ENCODE results near the gene SHMT1.
"Not testable (repeated sequence)": the region's sequence is repeated elsewhere in the genome, so short reads cannot be mapped to it uniquely, and the experiment has no call there.

The SHMT1 gene

DNA sequence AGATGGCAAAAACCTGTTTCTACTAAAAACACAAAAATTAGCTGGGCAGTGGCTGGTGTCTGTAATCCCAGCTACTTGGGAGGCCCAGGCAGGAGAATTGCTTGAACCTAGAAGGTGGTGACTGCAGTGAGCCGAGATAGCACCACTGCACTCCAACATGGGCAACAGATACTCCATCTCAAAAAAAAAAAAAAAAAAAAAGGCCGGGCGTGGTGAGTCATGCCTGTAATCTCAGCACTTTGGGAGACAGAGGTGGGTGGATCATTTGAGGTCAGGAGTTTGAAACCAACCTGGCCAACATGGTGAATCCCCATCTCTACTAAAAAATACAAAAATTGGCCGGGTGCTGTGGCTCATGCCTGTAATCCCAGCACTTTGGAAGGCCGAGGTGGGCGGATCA, 9.8 kb upstream of the SHMT1 start:
- not testable (repeated sequence) for H3K27me3 ChIP-seq (ENCODE audit: control insufficient read depth, insufficient read depth, low read length); H3K9me3 ChIP-seq (ENCODE audit: control insufficient read depth, low read length); H3K9ac ChIP-seq (ENCODE audit: low read length); H3K4me3 ChIP-seq (ENCODE audit: low read length); H3K36me3 ChIP-seq (ENCODE audit: control insufficient read depth, insufficient read depth, low read length)
- peaks cover 13% of the 10 kb centered on the region for H3K4me1 ChIP-seq (ENCODE audit: control insufficient read depth, insufficient read depth, low read length)

DNA sequence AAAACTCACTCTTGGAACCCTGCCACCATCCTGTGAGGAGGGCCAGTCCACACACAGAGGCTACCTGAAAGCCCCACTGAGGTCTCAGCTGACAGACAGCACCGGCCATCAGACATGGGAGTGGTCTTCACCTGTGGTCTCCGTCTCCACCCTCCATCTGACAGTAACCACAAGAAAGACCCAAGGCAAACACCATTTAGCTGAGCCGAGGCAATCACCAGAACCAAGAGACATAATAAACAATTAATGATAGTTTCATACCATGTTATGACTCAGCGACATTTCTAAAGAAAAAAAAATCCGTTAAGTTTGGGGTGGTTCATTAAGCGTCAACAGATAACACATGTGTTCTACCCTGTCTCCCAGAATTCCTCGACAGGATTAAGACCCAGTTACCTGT, 8.1 kb upstream of the SHMT1 start:
- Histone ChIP-seq H3K27me3 (ENCODE audit: control insufficient read depth, insufficient read depth, low read length) (no peaks in the 10 kb centered on the region), H3K9ac (ENCODE audit: low read length) (no peak overlapping the region), H3K9me3 (ENCODE audit: control insufficient read depth, low read length) (no peaks in the 10 kb centered on the region)

DNA sequence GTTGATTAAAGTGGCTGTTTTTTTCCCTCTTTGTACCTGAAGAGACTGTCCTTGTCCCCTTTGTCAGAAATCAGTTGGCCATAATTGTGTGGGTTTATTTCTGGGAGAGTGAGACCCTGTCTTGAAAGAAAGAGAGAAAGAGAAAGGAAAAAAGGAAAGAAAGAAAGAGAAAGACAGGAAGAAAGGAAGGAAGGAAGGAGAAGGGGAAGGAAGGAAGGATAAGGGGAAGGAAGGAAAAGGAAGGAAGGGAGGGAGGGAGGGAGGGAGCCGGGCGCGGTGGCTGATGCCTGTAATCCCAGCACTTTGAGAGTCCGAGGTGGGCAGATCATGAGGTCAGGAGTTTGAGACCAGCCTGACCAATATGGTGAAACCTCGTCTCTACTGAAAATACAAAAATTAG, 7.4 kb upstream of the SHMT1 start:
- Histone ChIP-seq H3K4me1 (ENCODE audit: control insufficient read depth, insufficient read depth, low read length) (no peaks in the 10 kb centered on the region), H3K27me3 (ENCODE audit: control insufficient read depth, insufficient read depth, low read length) (no peaks in the 10 kb centered on the region)

More for the DNA sequence above, 8.1 kb upstream of the SHMT1 start:
- Histone ChIP-seq H3K4me3 (ENCODE audit: low read length) (no peak overlapping the region), H3K4me1 (ENCODE audit: control insufficient read depth, insufficient read depth, low read length) (no peaks in the 10 kb centered on the region), H3K36me3 (ENCODE audit: control insufficient read depth, insufficient read depth, low read length) (no peaks in the 10 kb centered on the region)

DNA sequence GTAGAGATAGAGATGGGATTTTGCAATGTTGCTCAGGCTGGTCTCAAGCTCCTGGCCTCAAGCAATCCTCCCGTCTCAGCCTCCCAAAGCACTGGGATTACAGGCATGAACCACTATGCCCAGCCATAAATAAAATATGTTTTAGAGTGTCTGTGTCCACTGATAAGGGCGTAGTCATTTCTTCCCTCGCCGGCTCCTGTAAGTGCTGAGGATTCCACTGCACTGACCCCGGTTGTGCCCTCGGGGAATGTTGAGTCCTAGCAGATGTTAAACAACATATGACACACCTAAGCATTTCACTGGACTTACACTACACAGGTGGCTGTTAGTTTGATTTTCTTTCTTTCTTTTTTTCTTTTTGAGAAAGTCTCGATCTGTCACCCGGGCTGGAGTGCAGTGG, 5.6 kb upstream of the SHMT1 start:
- no peaks in the 10 kb centered on the region for H3K27me3 ChIP-seq (ENCODE audit: control insufficient read depth, insufficient read depth, low read length)
- H3K4me1 ChIP-seq (ENCODE audit: control insufficient read depth, insufficient read depth, low read length) = no peaks in the 10 kb centered on the region
- H3K9me3 ChIP-seq (ENCODE audit: control insufficient read depth, low read length) = no peaks in the 10 kb centered on the region
- H3K9ac ChIP-seq (ENCODE audit: low read length) = no peak overlapping the region
- H3K36me3 ChIP-seq (ENCODE audit: control insufficient read depth, insufficient read depth, low read length) = no peaks in the 10 kb centered on the region
- H3K4me3 ChIP-seq (ENCODE audit: low read length) = no peak overlapping the region

More for the DNA sequence above, 7.4 kb upstream of the SHMT1 start:
- Histone ChIP-seq H3K4me3 (ENCODE audit: low read length) (no peak overlapping the region), H3K9me3 (ENCODE audit: control insufficient read depth, low read length) (no peaks in the 10 kb centered on the region), H3K9ac (ENCODE audit: low read length) (no peak overlapping the region), H3K36me3 (ENCODE audit: control insufficient read depth, insufficient read depth, low read length) (no peaks in the 10 kb centered on the region)

DNA sequence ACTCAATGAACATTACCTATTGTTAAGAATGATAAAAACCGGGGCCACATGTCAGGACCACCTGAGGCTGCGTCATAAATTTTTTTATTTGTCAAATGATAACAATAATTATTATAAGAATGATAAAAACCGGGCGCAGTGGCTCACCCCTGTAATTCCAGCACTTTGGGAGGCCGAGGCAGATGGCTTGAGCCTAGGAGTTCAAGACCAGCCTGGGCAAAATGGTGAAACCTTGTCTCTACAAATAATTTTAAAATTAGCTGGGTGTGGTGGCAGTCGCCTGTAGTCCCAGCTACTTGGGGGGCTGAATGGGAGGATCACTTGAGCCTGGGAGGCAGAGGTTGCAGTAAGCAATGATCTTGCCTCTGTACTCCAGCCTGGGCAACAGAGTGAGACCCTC, 816 bp upstream of the SHMT1 start:
- no peak overlapping the region for H3K4me3 ChIP-seq (ENCODE audit: low read length)
- H3K4me1 ChIP-seq (ENCODE audit: control insufficient read depth, insufficient read depth, low read length) = peaks cover 4% of the 10 kb centered on the region
- no peaks in the 10 kb centered on the region for H3K9me3 ChIP-seq (ENCODE audit: control insufficient read depth, low read length)
- H3K27me3 ChIP-seq (ENCODE audit: control insufficient read depth, insufficient read depth, low read length) = no peaks in the 10 kb centered on the region
- H3K9ac ChIP-seq (ENCODE audit: low read length) = no peak overlapping the region
- no peaks in the 10 kb centered on the region for H3K36me3 ChIP-seq (ENCODE audit: control insufficient read depth, insufficient read depth, low read length)

DNA sequence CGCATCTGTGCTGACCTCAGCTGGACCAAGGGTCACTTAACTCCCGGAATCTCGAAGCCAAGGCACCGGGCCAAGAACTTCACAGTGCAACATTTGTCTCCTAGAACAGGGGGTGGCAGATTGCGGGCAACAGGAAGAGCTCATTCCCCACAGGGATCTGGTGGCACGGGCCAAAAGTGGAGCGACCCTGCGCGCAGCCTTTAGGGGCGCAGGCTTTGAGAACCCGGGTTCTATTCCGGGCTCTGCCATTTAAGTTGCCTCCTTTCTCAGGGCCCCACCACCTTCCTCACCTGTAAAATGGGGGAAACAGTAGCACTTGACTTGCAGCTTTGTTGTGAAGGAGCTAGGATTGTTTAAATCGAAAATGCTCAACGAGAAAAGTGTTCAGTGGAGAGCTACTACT, 651 bp downstream of the SHMT1 start:
- H3K9ac ChIP-seq (ENCODE audit: low read length) = peak overlapping the region; percentile 79
- no peaks in the 10 kb centered on the region for H3K36me3 ChIP-seq (ENCODE audit: control insufficient read depth, insufficient read depth, low read length)
- no peaks in the 10 kb centered on the region for H3K9me3 ChIP-seq (ENCODE audit: control insufficient read depth, low read length)
- H3K4me1 ChIP-seq (ENCODE audit: control insufficient read depth, insufficient read depth, low read length) = peaks cover 4% of the 10 kb centered on the region
- no peaks in the 10 kb centered on the region for H3K27me3 ChIP-seq (ENCODE audit: control insufficient read depth, insufficient read depth, low read length)
- peak overlapping the region; percentile 92 for H3K4me3 ChIP-seq (ENCODE audit: low read length)

DNA sequence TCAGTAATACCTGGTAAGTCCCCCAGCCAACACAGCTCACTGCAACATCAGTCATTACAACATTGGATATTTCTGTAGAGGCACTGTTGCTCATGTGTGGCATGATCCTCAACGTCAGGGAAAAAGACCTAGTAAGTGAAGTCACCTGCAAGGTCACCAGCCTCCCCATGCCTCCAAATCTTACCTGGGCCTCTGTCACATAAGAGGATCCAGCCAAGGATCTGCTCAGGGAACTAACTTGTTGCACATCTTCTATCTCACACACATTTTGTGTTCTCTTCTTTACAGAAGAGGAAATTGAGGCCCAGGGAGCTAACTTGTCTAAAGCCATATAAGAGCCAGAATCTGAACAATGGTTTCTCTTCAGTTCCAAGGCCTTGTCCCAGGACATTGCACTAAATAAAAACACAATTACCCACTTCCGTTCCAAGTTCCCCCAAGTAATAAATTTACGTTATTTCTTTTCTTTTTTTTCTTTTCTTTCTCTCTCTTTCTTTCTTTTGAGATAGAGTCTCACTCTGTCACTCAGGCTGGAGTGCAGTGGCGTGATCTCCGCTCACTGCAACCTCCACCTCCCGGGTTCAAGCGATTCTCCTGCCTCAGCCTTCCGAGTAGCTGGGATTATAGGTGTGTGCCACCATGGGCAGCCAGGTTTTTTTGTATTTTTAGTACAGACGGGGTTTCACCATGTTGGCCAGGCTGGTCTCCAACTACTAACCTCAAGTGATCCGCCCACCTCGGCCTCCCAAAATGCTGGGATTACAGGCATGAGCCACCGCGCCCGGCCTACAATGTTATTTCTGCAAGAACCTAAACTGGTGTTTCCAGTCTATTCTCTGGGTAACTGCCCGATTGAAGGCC, 1.3 kb downstream of the SHMT1 start:
- H3K4me3 ChIP-seq (ENCODE audit: low read length) = no peak overlapping the region
- H3K4me1 ChIP-seq (ENCODE audit: control insufficient read depth, insufficient read depth, low read length) = peaks cover 4% of the 10 kb centered on the region
- no peaks in the 10 kb centered on the region for H3K27me3 ChIP-seq (ENCODE audit: control insufficient read depth, insufficient read depth, low read length)
- peak overlapping the region; percentile 79 for H3K9ac ChIP-seq (ENCODE audit: low read length)
- H3K9me3 ChIP-seq (ENCODE audit: control insufficient read depth, low read length) = no peaks in the 10 kb centered on the region
- H3K36me3 ChIP-seq (ENCODE audit: control insufficient read depth, insufficient read depth, low read length) = no peaks in the 10 kb centered on the region

DNA sequence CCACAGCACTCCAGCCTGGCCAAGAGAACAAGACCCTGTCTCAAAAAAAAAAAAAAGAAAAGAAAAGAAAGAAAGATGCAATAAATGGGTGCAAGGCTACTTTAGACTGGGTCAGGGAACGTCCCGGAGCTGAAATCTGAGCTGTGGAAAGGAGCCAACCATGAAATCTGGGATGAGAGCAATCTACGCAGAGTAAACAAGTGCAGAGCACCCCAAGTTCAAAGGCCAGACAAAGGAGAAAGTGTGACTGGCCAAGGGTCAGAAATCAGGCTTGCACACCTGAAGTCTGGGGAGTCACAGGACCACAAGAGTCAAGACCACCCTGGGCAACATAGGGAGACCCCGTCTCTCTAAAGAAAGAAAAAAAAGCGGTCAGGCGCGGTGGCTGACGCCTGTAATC, 2.8 kb downstream of the SHMT1 start:
- Histone ChIP-seq H3K4me1 (ENCODE audit: control insufficient read depth, insufficient read depth, low read length) (peaks cover 4% of the 10 kb centered on the region), H3K27me3 (ENCODE audit: control insufficient read depth, insufficient read depth, low read length) (no peaks in the 10 kb centered on the region), H3K9ac (ENCODE audit: low read length) (no peak overlapping the region), H3K4me3 (ENCODE audit: low read length) (no peak overlapping the region), H3K9me3 (ENCODE audit: control insufficient read depth, low read length) (no peaks in the 10 kb centered on the region), H3K36me3 (ENCODE audit: control insufficient read depth, insufficient read depth, low read length) (no peaks in the 10 kb centered on the region)

DNA sequence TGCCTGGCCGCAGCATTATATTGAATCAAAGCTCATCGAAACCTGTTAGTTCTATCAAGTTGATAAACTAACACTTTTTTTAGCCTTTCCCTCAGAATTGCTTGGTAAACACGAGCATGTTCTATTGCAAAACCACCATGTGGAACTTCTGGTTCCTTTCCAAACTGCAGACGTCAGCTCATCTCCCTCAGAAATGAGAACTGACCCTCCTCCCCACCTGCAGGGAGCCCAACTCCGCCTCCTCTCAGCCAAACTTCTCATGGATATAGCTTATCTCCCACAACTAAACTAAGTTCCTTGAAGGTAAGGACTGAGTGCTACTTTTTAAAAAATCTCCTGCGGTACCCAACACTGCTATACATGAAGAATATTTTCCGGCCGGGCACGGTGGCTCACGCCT, 6.7 kb downstream of the SHMT1 start:
- no peaks in the 10 kb centered on the region for H3K4me1 ChIP-seq (ENCODE audit: control insufficient read depth, insufficient read depth, low read length)
- no peaks in the 10 kb centered on the region for H3K9me3 ChIP-seq (ENCODE audit: control insufficient read depth, low read length)
- no peak overlapping the region for H3K4me3 ChIP-seq (ENCODE audit: low read length)
- H3K27me3 ChIP-seq (ENCODE audit: control insufficient read depth, insufficient read depth, low read length) = no peaks in the 10 kb centered on the region
- H3K9ac ChIP-seq (ENCODE audit: low read length) = no peak overlapping the region
- peaks cover 5% of the 10 kb centered on the region for H3K36me3 ChIP-seq (ENCODE audit: control insufficient read depth, insufficient read depth, low read length)

DNA sequence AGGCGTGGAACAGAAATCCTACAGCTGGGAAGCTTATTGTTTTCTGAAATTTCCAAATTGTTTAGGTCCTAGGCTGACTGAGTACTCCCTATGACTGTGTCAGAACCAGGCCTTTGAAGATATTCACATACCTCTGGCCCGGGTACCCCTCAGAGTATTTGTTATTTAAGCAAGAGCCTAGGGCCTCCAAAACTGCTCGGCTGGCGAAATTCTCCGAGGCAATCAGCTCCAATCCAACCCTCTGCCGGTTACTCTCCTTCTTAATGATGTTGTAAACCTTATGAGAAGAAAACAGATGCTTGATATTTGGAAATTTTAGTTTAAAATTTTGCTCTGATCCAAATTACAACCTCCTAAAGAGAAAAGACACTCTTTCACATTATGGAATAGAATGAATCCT, 9.8 kb downstream of the SHMT1 start:
- Histone ChIP-seq H3K9me3 (ENCODE audit: control insufficient read depth, low read length) (no peaks in the 10 kb centered on the region), H3K27me3 (ENCODE audit: control insufficient read depth, insufficient read depth, low read length) (no peaks in the 10 kb centered on the region), H3K36me3 (ENCODE audit: control insufficient read depth, insufficient read depth, low read length) (peaks cover 5% of the 10 kb centered on the region), H3K4me1 (ENCODE audit: control insufficient read depth, insufficient read depth, low read length) (no peaks in the 10 kb centered on the region), H3K9ac (ENCODE audit: low read length) (no peak overlapping the region), H3K4me3 (ENCODE audit: low read length) (no peak overlapping the region)

DNA sequence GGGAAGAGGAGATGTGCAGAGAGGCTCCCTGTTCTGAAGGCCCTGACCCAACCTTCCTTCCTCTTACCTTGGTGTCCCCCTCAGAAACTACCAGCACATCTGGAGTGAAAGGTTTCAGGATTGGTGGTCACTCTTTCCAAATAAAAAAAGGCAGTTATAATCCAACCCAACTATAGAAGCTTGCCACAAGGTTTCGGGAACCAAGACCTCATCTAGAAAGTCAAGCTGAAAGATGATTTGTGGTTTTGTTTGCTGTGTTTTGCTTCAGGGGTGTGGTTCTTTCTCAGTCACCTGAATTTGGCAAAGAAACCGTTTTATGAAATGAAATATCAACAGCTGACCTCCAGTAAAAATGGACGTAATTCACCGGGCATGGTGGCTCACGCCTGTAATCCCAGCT, 19.3 kb downstream of the SHMT1 start:
- Histone ChIP-seq H3K4me3 (ENCODE audit: low read length) (no peak overlapping the region), H3K36me3 (ENCODE audit: control insufficient read depth, insufficient read depth, low read length) (peaks cover 11% of the 10 kb centered on the region), H3K9ac (ENCODE audit: low read length) (no peak overlapping the region), H3K4me1 (ENCODE audit: control insufficient read depth, insufficient read depth, low read length) (no peaks in the 10 kb centered on the region), H3K27me3 (ENCODE audit: control insufficient read depth, insufficient read depth, low read length) (no peaks in the 10 kb centered on the region), H3K9me3 (ENCODE audit: control insufficient read depth, low read length) (no peaks in the 10 kb centered on the region)

DNA sequence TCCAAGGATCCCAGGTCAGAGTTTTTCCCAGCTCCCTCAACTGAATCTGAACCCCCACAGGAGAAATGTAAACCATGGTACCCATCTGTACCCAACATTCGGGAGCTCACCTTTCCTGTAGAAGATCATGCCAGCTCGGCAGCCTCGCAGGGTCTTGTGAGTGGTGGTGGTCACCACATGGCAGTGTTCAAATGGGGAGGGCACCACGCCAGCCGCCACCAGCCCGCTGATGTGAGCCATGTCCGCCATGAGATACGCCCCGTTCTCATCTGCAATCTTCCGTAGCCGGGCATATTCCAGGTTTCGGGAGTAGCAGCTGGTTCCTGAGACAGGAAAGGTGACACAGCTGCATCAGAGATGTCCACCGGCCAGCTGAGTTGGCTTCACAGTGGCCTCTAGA, 23.4 kb downstream of the SHMT1 start:
- no peak overlapping the region for H3K9ac ChIP-seq (ENCODE audit: low read length)
- H3K9me3 ChIP-seq (ENCODE audit: control insufficient read depth, low read length) = no peaks in the 10 kb centered on the region
- H3K27me3 ChIP-seq (ENCODE audit: control insufficient read depth, insufficient read depth, low read length) = no peaks in the 10 kb centered on the region
- H3K36me3 ChIP-seq (ENCODE audit: control insufficient read depth, insufficient read depth, low read length) = peaks cover 11% of the 10 kb centered on the region
- no peak overlapping the region for H3K4me3 ChIP-seq (ENCODE audit: low read length)
- H3K4me1 ChIP-seq (ENCODE audit: control insufficient read depth, insufficient read depth, low read length) = no peaks in the 10 kb centered on the region

DNA sequence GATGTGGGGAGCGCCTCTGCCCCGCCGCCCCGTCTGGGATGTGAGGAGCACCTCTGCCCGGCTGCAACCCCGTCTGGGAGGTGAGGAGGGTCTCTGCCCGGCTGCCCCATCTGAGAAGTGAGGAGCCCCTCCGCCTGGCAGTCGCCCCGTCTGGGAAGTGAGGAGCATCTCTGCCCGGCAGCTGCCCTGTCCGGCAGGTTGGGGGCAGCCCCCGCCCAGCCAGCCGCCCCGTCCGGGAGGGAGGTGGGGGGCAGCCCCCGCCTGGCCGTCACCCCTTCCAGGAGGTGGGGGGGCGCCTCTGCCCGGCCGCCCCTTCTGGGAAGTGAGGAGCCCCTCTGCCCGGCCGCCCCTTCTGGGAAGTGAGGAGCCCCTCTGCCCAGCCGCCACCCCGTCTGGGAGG, 25.2 kb downstream of the SHMT1 start:
- peaks cover 11% of the 10 kb centered on the region for H3K36me3 ChIP-seq (ENCODE audit: control insufficient read depth, insufficient read depth, low read length)

More for the DNA sequence above, 25.2 kb downstream of the SHMT1 start:
- not testable (repeated sequence) for H3K9me3 ChIP-seq (ENCODE audit: control insufficient read depth, low read length); H3K4me3 ChIP-seq (ENCODE audit: low read length); H3K27me3 ChIP-seq (ENCODE audit: control insufficient read depth, insufficient read depth, low read length); H3K4me1 ChIP-seq (ENCODE audit: control insufficient read depth, insufficient read depth, low read length); H3K9ac ChIP-seq (ENCODE audit: low read length)
